AG08395 (cell line): ENCODE results near the gene TMEM235.
"Not testable (repeated sequence)": the region's sequence is repeated elsewhere in the genome, so short reads cannot be mapped to it uniquely, and the experiment has no call there.

Source experiments
- DNase-seq: peaks from one replicate; pipeline ENCODE4 v3.0.0; 2012; ENCODE audit warnings: mixed read lengths, low spot score

Gene TMEM235

DNA sequence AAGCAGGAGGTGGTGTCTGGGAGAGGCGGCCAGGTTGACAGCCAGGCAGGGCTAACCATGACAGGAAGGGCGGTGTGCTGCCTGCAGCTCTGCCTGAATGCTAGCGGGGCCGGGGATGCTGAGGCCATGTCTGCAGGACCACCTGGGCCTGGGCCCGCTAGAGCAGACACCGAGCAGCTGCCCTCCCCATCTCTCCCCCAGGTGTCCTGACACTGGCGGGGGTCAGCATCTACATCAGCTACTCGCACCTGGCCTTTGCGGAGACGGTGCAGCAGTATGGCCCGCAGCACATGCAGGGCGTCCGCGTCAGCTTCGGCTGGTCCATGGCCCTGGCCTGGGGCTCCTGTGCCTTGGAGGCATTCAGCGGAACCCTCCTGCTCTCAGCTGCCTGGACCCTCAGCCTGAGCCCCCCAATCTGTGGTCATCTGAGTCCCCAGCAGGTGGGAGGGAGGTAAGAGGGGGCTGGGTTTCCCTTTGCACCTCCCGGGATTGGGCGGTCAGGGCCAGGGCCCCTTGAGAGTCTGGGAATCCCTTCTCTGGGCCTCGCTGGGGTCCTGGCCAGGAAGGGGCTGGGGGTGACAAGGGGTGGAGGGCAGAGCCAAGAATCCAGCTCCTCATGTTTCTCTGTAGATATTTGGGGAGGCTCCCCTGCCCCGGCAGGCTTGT, 7.5 kb downstream of the TMEM235 start:
- DNase-seq = no peak

DNA sequence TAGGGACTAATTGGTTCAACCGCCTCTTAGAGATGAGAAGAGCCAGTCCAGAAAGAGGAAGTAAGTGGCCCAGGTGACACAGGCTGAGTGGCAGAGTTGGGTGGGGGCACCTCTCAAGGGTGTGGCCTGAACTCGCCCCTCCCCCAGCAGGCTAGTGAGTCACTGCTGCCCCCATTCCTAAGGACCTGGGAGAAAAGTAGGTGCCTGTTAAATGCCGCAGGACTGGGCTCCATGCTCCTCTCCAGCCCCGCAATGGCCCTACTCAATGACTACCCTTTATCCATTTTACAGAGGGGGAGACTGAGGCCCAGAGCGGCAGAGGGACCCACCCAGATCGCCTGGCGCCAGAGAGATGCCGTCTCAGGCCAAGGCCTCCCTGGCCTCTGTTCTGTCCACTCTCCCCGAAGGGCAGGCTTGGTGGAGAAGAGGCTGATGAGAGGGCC, 8.1 kb downstream of the TMEM235 start:
- no peak for DNase-seq

DNA sequence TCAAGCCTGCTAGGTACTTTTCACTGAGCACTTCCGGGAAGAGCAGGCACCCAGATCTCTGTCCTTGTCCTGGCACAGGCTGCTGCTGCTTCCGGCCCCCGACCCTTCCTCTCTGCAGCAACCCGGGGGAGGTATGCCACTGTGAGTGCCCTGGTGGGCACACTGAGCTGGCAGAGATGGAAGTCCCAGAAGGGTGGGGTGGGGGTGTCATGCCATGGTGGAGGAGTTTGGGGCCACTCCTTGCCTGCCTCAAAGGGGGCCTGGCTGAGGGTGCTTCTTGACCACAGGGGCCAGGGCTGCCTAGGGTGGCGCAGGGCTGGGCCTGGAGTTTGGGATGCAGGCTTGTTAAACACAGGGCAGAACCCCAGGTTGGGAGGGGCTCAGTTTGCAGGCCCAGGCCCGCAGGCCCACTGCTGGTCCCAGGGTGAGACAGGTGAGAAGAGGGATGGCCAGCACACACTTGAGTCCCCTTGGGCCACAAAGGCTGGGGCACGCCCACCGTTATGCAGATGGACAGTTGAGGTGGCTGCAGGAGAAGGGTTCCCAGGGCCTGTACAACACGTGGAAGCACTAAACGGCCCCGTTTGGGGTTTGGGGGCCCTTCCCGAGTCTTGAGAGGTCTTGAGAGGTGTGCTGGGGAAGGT, 8.7 kb downstream of the TMEM235 start:
- no peak for DNase-seq

DNA sequence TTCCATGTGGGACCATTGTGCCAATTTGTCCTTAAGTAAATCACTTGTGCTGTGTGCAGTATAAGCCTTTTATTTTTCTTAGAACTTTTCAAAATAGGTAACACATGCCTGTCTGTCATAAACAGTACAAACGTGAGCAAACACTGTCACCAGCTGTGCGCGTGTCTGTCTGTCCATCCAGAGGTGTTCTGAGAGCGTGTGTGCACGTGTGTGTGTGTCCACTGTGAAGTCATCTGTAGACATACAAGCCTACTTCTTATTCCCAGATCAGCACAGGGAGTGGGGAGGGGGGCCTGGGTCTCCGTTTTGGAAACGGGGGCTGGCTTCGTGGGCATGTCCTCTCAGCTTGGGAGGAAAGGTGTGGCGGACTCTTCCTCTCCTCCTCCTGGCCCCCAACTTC, 9.4 kb downstream of the TMEM235 start:
- no peak for DNase-seq

DNA sequence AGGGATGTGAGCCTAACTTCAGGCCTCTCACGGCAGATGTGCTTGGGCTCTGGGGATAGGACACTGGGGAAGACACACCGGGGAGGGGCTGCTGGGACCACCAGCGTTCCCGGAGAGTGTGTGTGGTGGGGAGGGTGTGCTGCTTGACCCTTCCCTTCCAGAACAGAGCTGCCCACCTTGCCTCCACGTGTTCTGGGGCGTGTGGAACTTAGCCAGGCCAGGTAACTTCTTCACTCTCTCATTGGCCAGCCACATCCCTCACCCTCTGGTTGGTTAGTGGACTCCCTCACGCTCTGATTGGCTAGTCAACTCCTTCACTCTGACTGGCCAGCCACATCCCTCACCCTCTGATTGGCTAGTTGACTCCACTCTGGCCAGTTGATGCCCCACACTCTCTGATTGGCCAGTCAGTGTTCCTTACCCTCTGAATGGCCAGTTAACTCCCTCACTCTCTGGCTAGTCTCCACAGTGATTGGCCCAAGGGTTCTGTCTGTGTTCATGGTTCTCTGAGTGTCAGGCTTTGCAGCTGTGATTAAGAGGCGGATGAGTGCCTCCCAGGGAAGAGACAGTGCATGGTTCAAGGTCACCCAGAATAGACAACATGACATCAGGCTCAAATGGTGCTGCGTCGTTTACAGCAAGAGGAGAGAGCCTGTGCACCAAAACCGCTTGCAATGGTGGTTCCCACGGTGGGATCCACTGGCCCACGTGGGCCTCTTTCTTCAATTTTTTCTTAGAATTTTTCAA, 10.0 kb downstream of the TMEM235 start:
- DNase-seq = peak; percentile 39

DNA sequence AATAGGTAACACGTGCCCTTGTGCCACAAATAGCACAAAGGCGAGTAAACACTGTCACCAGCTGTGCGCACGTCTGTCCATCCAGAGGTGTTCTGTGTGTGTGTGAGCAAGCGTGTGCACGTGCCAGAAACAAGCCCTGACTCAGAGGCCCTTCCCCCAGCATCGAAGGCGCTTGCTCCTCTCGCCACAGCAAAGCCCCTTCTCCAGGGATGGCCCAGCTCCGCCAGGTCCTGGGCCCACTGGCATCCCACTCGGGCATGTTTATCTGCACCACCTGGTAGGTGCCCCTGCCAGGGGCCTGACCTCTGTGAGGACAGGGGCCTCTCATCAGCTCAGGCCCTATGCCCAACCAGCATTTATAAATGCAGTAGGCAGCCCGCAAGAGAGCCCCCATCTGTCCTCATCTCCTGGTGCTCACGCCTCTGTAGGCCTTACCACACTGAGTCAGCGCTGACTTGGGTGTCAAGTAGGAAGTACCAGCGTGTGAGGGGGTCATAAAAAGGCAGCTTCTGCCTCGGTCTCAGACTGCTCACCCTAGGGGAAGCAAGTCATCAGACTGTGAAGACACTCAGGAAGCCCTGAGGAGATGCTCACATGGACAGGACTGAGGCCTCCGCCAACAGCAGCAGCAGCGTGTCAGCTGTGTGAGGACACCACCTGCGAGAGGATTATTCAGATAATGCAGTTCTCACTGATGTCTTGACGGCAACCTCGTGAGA, 10.8 kb downstream of the TMEM235 start:
- DNase-seq = no peak

DNA sequence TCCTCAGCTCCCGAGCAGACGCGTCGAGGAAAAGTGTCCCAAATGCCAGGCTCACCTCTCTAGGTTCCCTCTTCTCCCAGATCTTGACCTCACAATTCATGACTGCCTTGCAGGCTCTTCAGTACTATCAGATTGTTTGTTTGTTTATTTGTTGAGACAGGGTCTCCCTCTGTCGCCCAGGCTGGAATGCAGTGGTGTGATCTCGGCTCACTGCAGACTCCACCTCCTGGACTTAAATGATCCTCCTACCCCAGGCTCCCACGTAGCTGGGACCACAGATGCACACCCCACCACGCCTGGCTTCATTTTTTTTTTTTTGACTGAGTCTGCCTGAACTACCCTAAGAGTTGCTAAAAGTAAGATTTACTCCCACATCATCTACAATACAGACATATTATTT, 15.9 kb downstream of the TMEM235 start:
- no peak for DNase-seq

DNA sequence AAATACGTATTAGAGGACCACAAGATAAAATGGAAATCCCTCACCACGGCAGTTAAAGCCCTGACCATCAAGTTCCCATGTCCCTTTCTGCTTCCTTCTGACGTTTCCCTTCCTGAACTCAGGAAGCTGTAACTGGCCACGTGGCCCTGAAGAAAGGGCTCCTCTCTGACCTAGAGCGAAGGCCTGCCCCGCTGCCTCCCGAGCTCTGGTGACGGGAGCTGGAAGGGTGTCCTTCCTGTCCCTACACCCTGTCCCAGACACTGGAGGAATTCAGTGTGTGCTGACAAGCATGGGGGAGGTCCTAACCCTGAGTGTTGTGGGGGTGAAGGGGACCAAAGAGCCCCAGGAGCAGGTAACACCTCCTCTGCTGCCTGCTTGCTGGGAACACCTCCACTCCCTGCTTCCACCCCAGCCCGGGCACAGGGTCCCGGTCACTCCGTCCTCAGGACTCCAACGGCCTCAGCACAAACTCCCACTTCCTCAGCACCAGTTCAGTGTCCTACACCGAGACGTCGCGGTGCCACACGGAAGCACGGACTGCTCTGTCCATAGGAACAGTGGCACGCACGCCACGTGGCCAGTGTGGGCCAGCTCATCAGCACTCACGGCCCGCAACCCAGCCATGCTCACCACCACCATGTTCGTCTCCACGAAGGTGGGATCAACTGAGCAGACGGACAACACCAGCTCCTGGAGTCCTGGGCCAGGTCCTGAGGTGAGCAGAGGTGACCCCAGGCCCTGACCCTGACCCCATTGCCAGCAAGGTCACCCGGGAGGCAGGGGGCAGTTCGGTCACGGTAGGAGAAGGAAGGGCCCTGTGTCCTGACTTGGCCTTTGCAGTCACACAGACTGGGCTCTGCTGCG, 16.9 kb downstream of the TMEM235 start:
- DNase-seq = no peak

DNA sequence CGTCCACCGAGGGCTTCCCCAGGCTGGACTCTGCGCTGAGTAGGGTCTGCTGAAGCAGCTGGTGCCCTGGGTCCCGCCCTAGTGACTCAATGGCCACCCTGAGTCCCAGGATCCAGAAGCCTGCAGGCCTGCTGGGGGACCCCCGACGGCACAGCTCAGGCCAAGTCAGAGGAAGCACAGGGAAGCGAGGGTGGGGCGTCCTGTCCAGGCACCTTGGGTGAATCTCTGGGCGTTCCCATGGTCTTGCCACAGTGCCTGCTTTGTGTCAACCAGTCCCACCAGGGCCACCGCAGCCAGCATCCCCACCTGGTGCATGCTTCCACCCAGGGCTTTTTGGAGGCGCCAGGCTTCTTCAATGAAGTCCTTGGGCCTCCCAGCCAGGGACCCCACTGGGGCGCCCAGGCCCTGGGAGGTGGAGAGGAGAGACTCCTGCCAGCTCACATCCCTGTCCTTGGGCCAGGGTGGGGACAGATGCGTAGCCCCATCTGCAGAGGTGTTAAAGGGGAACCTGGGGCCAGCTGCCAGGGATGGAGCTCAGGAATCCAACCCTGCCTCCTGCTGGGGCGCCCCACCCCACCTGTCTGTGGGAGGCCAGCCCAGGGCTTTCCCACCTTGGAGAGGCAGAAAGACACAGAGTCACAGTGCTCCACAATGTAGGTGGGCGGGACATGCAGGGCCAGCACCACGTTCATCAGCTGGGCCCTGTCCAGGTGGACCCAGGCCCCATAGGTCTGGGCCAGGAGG, 17.8 kb downstream of the TMEM235 start:
- no peak for DNase-seq

DNA sequence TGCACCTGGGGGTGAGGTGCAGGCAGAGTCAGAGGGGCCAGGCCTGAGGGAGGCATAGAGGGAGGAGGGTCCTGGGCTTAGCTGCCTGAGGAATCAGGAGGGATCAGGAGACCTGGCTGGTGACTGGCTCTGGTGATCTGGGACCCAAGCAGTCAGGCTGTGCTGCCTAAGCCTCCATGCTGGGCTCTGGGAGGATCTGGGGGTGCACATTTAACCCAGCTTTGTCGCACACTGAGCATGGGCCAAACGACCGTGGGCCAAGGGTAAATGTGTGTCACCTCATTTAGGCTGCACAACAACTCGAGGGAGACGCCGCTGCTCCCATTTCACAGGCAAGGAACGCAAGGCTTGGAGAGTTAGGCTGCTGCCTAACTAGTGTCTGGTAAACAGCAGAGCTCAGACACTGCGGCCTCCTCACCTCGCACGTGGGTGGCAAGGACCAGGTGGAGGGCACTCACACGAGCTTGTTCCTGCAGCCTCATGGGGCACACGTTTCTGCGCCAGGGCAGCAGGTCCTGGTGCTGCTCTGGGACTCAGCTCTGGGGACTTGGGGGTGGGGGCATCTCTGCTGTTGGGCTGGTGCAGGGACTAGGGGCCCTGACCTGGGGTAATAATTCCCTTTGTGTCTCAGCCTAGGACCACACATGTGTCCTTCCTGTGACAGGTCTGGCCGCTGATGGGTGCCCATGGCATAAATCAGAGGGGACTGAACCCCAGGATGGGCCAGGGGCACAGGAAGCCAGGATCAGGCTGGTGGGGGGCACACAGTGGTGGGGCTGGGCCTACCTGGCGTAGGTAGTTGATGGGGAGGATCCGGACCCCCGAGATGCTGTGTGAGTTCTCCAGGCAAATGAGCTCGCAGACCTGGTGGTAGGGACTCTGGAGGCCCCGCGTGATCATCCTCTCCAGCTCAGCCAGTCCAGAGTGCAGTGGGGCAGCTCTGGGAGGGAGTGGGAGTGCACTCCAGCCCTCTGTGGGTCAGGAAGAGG, 18.7 kb downstream of the TMEM235 start:
- DNase-seq = no peak

DNA sequence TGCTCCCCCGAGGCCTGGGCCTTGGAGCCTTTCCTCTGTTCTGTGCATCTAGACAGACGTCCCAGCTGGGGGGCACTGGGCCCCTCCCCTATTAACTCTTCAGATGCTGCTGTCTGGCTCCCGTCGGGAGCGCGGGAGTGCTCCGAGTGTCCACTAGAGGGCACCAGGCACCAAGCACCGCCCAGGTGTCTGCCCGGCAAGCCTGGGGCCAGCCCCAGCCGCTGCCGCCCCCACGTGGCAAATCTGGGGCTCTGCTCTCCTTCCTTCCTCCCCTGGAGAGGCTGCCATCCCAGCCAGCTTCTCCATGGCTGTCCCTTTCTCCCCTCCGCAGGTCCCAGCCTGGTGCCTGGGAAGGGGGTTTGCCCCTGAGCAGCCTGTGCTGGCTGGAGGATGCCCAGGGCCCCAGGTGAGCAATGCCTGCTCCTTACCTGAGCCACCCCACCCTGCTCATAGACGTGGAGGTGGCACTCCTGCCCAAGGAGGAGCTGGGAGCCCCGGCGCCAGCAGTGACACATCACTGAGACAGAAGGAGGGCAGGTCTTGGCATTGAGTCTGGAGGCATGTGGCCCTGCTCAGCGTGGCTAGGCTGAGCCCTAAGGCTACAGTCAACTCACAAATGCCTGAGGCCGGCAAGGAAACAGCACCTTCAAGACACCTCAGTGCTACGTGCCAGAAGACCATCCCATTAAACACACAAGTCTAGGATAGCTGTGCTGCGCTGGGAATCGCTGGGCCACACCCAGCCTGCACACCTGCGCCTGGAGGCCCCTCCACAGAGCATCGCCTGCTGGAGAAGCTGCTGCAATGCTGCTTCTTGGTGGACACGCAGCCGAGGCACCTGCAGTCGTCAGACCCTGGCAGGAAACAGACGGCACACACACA, 19.7 kb downstream of the TMEM235 start:
- DNase-seq = peak; percentile 96

DNA sequence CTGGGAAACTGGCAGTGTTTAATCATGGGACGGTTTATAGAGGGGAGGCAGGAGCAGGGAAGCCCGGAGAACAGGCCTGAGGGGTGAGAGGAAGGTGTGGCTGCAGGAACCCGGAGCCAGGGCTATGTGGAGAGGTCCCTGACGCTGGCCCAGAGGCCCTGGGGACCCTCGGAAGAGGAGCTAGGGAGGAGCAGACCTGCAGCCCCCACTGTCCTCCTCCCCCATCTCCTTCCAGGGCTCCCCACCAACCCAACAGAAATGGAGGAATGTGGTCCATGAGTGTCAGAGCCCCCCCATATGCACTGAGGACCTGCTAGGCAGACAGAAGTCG, 20.3 kb downstream of the TMEM235 start:
- DNase-seq = no peak

DNA sequence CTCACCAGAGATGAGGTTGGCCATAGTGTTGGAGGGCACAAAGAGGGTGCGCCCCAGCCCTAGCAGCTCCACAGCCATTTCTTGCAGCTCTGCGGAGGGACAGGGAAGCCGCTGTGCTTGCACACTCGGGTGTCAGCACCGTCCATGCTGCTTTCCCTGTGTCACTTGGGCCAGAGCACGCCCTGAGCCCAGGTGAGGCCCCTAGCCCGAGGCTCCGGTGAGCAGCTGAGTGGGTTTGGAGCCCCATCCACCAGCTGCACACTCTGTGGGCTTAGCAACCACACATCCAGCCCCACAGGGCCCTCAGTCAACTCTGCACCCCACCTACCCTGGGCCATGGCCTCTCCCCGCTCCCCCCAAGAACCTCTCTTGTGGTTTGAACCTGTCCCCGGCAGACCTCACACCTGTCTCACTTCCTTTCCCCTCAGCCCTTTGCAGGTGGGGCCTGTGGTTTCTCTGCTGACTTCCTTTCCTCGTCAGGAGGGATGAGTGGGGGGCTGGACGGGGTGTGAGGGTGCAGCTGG, 20.7 kb downstream of the TMEM235 start:
- DNase-seq = no peak

DNA sequence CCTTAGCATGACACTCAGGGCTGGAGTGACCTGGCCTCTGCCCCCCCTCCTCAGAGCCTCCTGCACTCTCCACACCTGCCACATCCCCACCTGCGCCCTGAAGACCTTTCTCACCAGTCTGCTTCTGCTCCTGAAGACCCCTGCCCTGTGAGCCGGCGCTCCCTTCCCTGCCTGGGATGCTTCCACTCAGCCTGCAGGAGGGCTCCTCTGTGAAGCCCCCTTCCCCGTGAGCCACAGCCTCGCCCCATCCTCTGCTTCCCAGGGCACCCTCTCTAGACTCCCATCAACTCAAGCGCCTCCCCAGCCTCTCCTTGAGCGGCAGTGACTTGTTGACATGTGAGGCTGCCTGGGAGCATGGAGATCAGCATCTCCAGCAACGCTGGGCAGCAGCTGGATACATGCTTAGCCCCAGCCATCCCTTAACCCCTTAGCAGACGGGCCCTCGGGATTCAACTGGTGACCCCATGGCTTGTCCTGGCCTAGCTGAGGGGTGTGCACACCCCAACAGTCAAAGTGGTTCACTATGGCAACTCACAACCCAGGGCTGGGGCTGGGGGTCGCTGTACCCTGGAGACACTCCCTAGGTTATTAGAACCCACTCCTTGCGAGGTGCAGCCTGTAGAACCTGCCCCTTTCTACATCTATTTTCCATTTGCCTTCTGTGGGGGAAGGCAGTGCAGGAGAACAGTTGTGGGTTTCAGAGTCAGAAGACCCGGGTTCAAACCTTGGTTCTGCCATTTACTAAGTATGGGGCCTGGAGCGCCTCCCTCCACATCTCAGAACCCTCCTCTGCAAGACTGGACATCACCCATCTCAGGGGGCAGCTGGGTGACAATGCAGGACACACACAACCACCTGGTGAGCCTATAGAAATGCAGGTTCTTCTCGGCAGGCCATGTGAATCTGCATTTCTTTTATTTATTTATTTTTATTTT, 21.5 kb downstream of the TMEM235 start:
- DNase-seq = no peak

DNA sequence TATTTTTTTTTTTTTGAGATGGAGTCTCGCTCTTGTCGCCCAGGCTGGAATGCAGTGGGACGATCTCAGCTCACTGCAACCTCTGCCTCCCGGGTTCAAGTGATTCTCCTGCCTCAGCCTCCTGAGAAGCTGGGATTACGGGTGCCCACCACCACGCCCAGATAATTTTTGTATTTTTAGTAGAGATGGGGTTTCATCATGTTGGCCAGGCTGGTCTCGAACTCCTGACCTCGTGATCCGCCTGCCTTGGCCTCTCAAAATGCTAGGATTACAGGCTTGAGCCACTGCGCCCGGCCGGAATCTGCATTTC, 22.2 kb downstream of the TMEM235 start:
- not testable (repeated sequence) for DNase-seq

DNA sequence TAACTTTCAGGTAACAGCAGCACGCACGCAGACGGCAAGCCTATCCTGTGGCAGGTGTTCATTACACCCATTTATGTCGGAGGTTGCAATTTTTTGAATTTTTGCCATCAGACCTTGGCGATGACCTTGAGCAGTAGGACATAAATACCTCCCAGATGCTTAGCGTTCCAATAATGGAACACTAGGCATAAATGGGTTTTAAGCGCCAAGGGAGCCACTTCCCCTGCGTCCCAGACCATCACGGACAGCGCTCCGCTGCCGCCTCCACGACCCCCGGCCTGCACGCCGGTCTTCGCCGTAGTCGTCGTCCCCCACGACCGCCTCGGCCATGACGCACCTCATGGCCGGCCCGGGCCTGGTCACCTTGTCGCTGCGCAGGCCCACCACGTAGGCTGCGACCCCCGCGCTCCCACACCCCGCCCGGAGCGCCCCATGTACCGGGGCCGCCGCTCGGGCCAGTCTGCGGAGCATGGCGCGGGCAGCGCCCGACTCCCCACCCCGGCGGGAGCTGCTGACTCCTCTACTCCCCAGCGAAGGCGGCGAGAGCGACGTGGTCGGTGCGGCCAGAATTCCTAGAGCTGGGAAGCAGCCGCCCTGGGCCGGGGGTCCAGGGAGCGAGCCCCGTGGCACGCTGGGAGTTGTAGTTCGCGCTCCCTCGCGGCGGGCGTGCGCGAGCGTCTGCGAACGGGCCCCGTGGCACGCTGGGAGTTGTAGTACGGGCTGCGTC, 22.7 kb downstream of the TMEM235 start:
- DNase-seq = peak; percentile 90
